Right lung (tissue), 5 donors: ENCODE results near the gene DSN1. TPM values are rescaled to one million over a fixed set of nuclear protein-coding genes. Genes with fewer than 3 reads are reported as not detected.

Experiments
- polyA plus RNA-seq, 5 donors: library from polyadenylated mRNA; unstranded; fragments of 120-200 nt; gene quantifications; one replicate each; pipeline versions ENCODE4 v1.2.1 to v1.2.3, GENCODE V29; 2013; ENCODE audit warnings: inconsistent platforms in 1 of 5, low replicate concordance in 1 of 5; ENCODE audit not compliant: insufficient read length in 5 of 5, insufficient read depth in 1 of 5

The DSN1 gene
- polyA plus RNA-seq, 5 donors = 16.3 to 27.4 (median 21.1) TPM

Other genes starting within 250 kb of the DSN1 start
- 100 to 1,000 TPM; 177 to 391 (median 226) TPM for gene MYL9, start 232.2 kb downstream of the DSN1 start, polyA plus RNA-seq
- gene TGIF2, start 200.2 kb downstream of the DSN1 start, polyA plus RNA-seq = 10 to 100 TPM; 36.8 to 45.8 (median 44.1) TPM
- gene RAB5IF, start 168.0 kb downstream of the DSN1 start, polyA plus RNA-seq = 10 to 100 TPM; 38.7 to 65.5 (median 46.7) TPM
- 1 to 10 TPM in 4 of 5 donors, under 1 TPM in 1; 0.83 to 1.3 (median 1.2) TPM for gene SLA2, start 127.6 kb downstream of the DSN1 start, polyA plus RNA-seq
- gene NDRG3, start 27.7 kb downstream of the DSN1 start, polyA plus RNA-seq = 10 to 100 TPM; 26.3 to 39.8 (median 33.6) TPM
- gene TLDC2, start 102.4 kb upstream of the DSN1 start, polyA plus RNA-seq = 1 to 10 TPM in 4 of 5 donors, under 1 TPM in 1; 0.43 to 1.8 (median 1.6) TPM
- 10 to 100 TPM; 28.4 to 38.9 (median 37.6) TPM for gene SAMHD1, start 177.9 kb upstream of the DSN1 start, polyA plus RNA-seq